Activated naive CD8-positive, alpha-beta T cell treated with anti-CD3 and anti-CD28 coated beads, Interleukin-2, amount 50 U/mL, for 24 hours (primary cell): ENCODE results near the gene NUDT1.

ENCODE experiments used
- ATAC-seq: fragments of 150-1000 bp; cut with Tn5 transposase; one replicate; pipeline ENCODE4 v1.10.0; 2021
- DNase-seq: peaks from one replicate; pipeline ENCODE4 v3.0.0; 2021
- H3K27ac Mint-ChIP-seq: one replicate; pipeline ENCODE4 v1.8.0; 2021; ENCODE audit warnings: mild to moderate bottlenecking, mixed read lengths
- H3K27me3 Mint-ChIP-seq: one replicate; pipeline ENCODE4 v1.8.0; 2021; ENCODE audit warnings: mixed read lengths
- H3K36me3 Mint-ChIP-seq: one replicate; pipeline ENCODE4 v1.8.0; 2021; ENCODE audit warnings: low read depth, mixed read lengths
- H3K4me1 Mint-ChIP-seq: one replicate; pipeline ENCODE4 v1.8.0; 2021; ENCODE audit warnings: mixed read lengths
- H3K4me3 Mint-ChIP-seq: one replicate; pipeline ENCODE4 v1.8.0; 2021; ENCODE audit warnings: mild to moderate bottlenecking, moderate library complexity, mixed read lengths
- H3K9me3 Mint-ChIP-seq: one replicate; pipeline ENCODE4 v1.8.0; 2021; ENCODE audit warnings: mixed read lengths

NUDT1 gene

GRCh38 chr7:2225336-2225735, 16.7 kb upstream of the NUDT1 start:
- Mint-ChIP-seq H3K27me3 (no peaks in the 10 kb centered on the region), H3K4me1 (peaks cover 4% of the 10 kb centered on the region), H3K9me3 (no peaks in the 10 kb centered on the region), H3K36me3 (peaks cover 26% of the 10 kb centered on the region), H3K4me3 (no peak overlapping the region), H3K27ac (no peak overlapping the region)
- no peak for DNase-seq
- no peak for ATAC-seq

GRCh38 chr7:2225830-2226229, 16.2 kb upstream of the NUDT1 start:
- H3K27ac Mint-ChIP-seq: no peak overlapping the region
- peaks cover 9% of the 10 kb centered on the region for H3K4me1 Mint-ChIP-seq
- H3K4me3 Mint-ChIP-seq: no peak overlapping the region
- ATAC-seq: no peak
- peaks cover 26% of the 10 kb centered on the region for H3K36me3 Mint-ChIP-seq
- H3K27me3 Mint-ChIP-seq: no peaks in the 10 kb centered on the region
- no peak for DNase-seq
- H3K9me3 Mint-ChIP-seq: no peaks in the 10 kb centered on the region

GRCh38 chr7:2227699-2228098, 14.3 kb upstream of the NUDT1 start:
- H3K9me3 Mint-ChIP-seq: no peaks in the 10 kb centered on the region
- peaks cover 17% of the 10 kb centered on the region for H3K4me1 Mint-ChIP-seq
- ATAC-seq (no peak), DNase-seq (no peak)
- peaks cover 19% of the 10 kb centered on the region for H3K36me3 Mint-ChIP-seq
- no peaks in the 10 kb centered on the region for H3K27me3 Mint-ChIP-seq
- no peak overlapping the region for H3K27ac Mint-ChIP-seq
- no peak overlapping the region for H3K4me3 Mint-ChIP-seq

GRCh38 chr7:2228921-2229320, 13.1 kb upstream of the NUDT1 start:
- H3K9me3 Mint-ChIP-seq: no peaks in the 10 kb centered on the region
- H3K27ac Mint-ChIP-seq: no peak overlapping the region
- no peaks in the 10 kb centered on the region for H3K27me3 Mint-ChIP-seq
- DNase-seq (no peak), ATAC-seq (no peak)
- H3K4me3 Mint-ChIP-seq: no peak overlapping the region
- H3K36me3 Mint-ChIP-seq: peaks cover 20% of the 10 kb centered on the region
- H3K4me1 Mint-ChIP-seq: peaks cover 24% of the 10 kb centered on the region

GRCh38 chr7:2229467-2229866, 12.6 kb upstream of the NUDT1 start:
- DNase-seq (no peak), ATAC-seq (no peak)
- Mint-ChIP-seq H3K4me3 (no peak overlapping the region), H3K27ac (no peak overlapping the region), H3K4me1 (peaks cover 28% of the 10 kb centered on the region), H3K27me3 (no peaks in the 10 kb centered on the region), H3K36me3 (peaks cover 17% of the 10 kb centered on the region), H3K9me3 (no peaks in the 10 kb centered on the region)

- no peak for DNase-seq
- no peaks in the 10 kb centered on the region for H3K9me3 Mint-ChIP-seq
- peaks cover 28% of the 10 kb centered on the region for H3K4me1 Mint-ChIP-seq
- ATAC-seq: no peak
- H3K27ac Mint-ChIP-seq: no peak overlapping the region
- no peaks in the 10 kb centered on the region for H3K27me3 Mint-ChIP-seq
- no peak overlapping the region for H3K4me3 Mint-ChIP-seq
- H3K36me3 Mint-ChIP-seq: peaks cover 24% of the 10 kb centered on the region
These were observed 11.8 kb upstream of the NUDT1 start for GRCh38 chr7:2230226-2230625.

- Mint-ChIP-seq H3K36me3 (peaks cover 21% of the 10 kb centered on the region), H3K4me3 (no peak overlapping the region), H3K27ac (no peak overlapping the region), H3K9me3 (no peaks in the 10 kb centered on the region), H3K27me3 (no peaks in the 10 kb centered on the region), H3K4me1 (peaks cover 28% of the 10 kb centered on the region)
- DNase-seq: no peak
- ATAC-seq: no peak
These were observed 11.1 kb upstream of the NUDT1 start for GRCh38 chr7:2230882-2231281.

GRCh38 chr7:2231992-2232765, 9.8 kb upstream of the NUDT1 start:
- Mint-ChIP-seq H3K27ac (peak overlapping the region; percentile 69), H3K4me3 (peak overlapping the region; percentile 89), H3K4me1 (peaks cover 28% of the 10 kb centered on the region), H3K9me3 (no peaks in the 10 kb centered on the region), H3K36me3 (peaks cover 27% of the 10 kb centered on the region), H3K27me3 (no peaks in the 10 kb centered on the region)
- DNase-seq (peak; percentile 35), ATAC-seq (peak; percentile 42)

- Mint-ChIP-seq H3K36me3 (peaks cover 30% of the 10 kb centered on the region), H3K27me3 (no peaks in the 10 kb centered on the region), H3K9me3 (no peaks in the 10 kb centered on the region), H3K27ac (peak within 1 kb of the TSS; percentile 84), H3K4me1 (peaks cover 32% of the 10 kb centered on the region), H3K4me3 (peak within 1 kb of the TSS; percentile 89)
- peak; percentile 85 for ATAC-seq
- DNase-seq: peak; percentile 91
These were observed 9.1 kb upstream of the NUDT1 start, which contains the start of gene MAD1L1 for GRCh38 chr7:2232766-2233520. Gene MAD1L1, minus strand, starts transcription at chr7:2232945. Its CDS starts 2,812 bp downstream, at chr7:2230133.

- Mint-ChIP-seq H3K9me3 (no peaks in the 10 kb centered on the region), H3K27ac (no peak overlapping the region), H3K36me3 (peaks cover 36% of the 10 kb centered on the region), H3K4me3 (peak overlapping the region; percentile 21), H3K27me3 (no peaks in the 10 kb centered on the region), H3K4me1 (peaks cover 32% of the 10 kb centered on the region)
- no peak for DNase-seq
- ATAC-seq: no peak
These were observed 8.1 kb upstream of the NUDT1 start for GRCh38 chr7:2233926-2234325.

GRCh38 chr7:2237109-2237602, 4.9 kb upstream of the NUDT1 start:
- H3K27ac Mint-ChIP-seq: peak overlapping the region; percentile 67
- no peaks in the 10 kb centered on the region for H3K9me3 Mint-ChIP-seq
- H3K4me3 Mint-ChIP-seq: no peak overlapping the region
- DNase-seq (no peak), ATAC-seq (no peak)
- no peaks in the 10 kb centered on the region for H3K27me3 Mint-ChIP-seq
- H3K36me3 Mint-ChIP-seq: peaks cover 42% of the 10 kb centered on the region
- H3K4me1 Mint-ChIP-seq: peaks cover 31% of the 10 kb centered on the region

- Mint-ChIP-seq H3K27me3 (no peaks in the 10 kb centered on the region), H3K4me1 (peaks cover 32% of the 10 kb centered on the region), H3K36me3 (peaks cover 39% of the 10 kb centered on the region), H3K9me3 (no peaks in the 10 kb centered on the region), H3K27ac (no peak overlapping the region), H3K4me3 (no peak overlapping the region)
- ATAC-seq (no peak), DNase-seq (no peak)
These were observed 2.8 kb upstream of the NUDT1 start for GRCh38 chr7:2239242-2239641.

- peak; percentile 34 for DNase-seq
- H3K27ac Mint-ChIP-seq: peak overlapping the region; percentile 92
- no peaks in the 10 kb centered on the region for H3K9me3 Mint-ChIP-seq
These were observed 759 bp downstream of the NUDT1 start for GRCh38 chr7:2242541-2243429.

GRCh38 chr7:2243458-2243857, 1.4 kb downstream of the NUDT1 start:
- ATAC-seq (no peak), DNase-seq (no peak)
- no peaks in the 10 kb centered on the region for H3K9me3 Mint-ChIP-seq
- peaks cover 16% of the 10 kb centered on the region for H3K36me3 Mint-ChIP-seq
- peaks cover 37% of the 10 kb centered on the region for H3K4me1 Mint-ChIP-seq
- H3K27me3 Mint-ChIP-seq: no peaks in the 10 kb centered on the region
- H3K27ac Mint-ChIP-seq: no peak overlapping the region
- peak overlapping the region; percentile 94 for H3K4me3 Mint-ChIP-seq

More at GRCh38 chr7:2242541-2243429, 759 bp downstream of the NUDT1 start:
- peak; percentile 35 for ATAC-seq
- peaks cover 31% of the 10 kb centered on the region for H3K4me1 Mint-ChIP-seq
- peak overlapping the region; percentile 94 for H3K4me3 Mint-ChIP-seq
- H3K27me3 Mint-ChIP-seq: no peaks in the 10 kb centered on the region
- peaks cover 21% of the 10 kb centered on the region for H3K36me3 Mint-ChIP-seq
